Measurements from ENCODE around the gene ELF3. TPM values are rescaled to one million over a fixed set of nuclear protein-coding genes. Genes with fewer than 3 reads are reported as not detected.

The ELF3 gene
- total and polyA plus RNA-seq, 2 of the 8 experiments (the other 6 are each of a cell fraction or from before 2014, with no cell fraction given), result 17.3 to 25.0 TPM

GRCh38 chr1:201999625-202000238, 10.7 kb upstream of the ELF3 start:
- Histone ChIP-seq H4K20me1 (replicated peaks in 1 of 2; ENCODE audit: control insufficient read depth in 1 of 2, insufficient read depth in 2 of 2, low read length in 2 of 2) (peaks cover 0 to 3% of the 10 kb centered on the region in 2 experiments), H3K79me1 (ENCODE audit: low read depth, low read length) (0 out of 2 replicates have a peak, but pooled peaks cover 2% of the 10 kb centered on the region), H3K4ac (replicated peaks; ENCODE audit: insufficient read length, low read depth, low read length) (no peak overlapping the region), H3K27me3 (replicated peaks in 1 of 4; ENCODE audit: control insufficient read depth in 3 of 4, extremely low read depth in 1 of 4, insufficient read depth in 3 of 4, low read length in 3 of 4) (no peaks in the 10 kb centered on the region), H3K9me3 (ENCODE audit: insufficient read depth in 2 of 2, low read depth in 1 of 2, low read length in 1 of 2) (no peaks in the 10 kb centered on the region), H3K23me2 (ENCODE audit: low read depth, low read length) (no peaks in the 10 kb centered on the region), H2BK120ac (replicated peaks; ENCODE audit: low read depth, low read length) (no peak overlapping the region), H3K36me3 (ENCODE audit: control insufficient read depth in 2 of 4, insufficient read depth in 4 of 4, low read length in 3 of 4) (peaks cover 7 to 67% (median 44%) of the 10 kb centered on the region in 4 experiments), H2AK5ac (ENCODE audit: low read depth, low read length) (no peak overlapping the region), H3K56ac (replicated peaks; ENCODE audit: insufficient read length, low read depth, low read length) (no peak overlapping the region), H3K18ac (ENCODE audit: extremely low read depth, low read length) (no peak overlapping the region), H2BK12ac (ENCODE audit: low read depth, low read length) (no peak overlapping the region), H2BK5ac (ENCODE audit: low read depth, low read length) (no peak overlapping the region), H4K91ac (replicated peaks; ENCODE audit: insufficient read length, low read length) (no peak overlapping the region), H3K4me3 (ENCODE audit: extremely low read depth in 1 of 4, insufficient read depth in 2 of 4, low read depth in 3 of 4, low read length in 4 of 4) (no peak overlapping the region), H3K79me2 (ENCODE audit: control insufficient read depth in 1 of 2, insufficient read depth in 2 of 2, low read length in 2 of 2) (no peaks in the 10 kb centered on the region), H3K4me2 (ENCODE audit: insufficient read depth in 1 of 2, low read depth in 2 of 2, low read length in 2 of 2) (no peak overlapping the region), H3K14ac (ENCODE audit: insufficient read length) (no peak overlapping the region), H2AFZ (ENCODE audit: low read length) (no peak overlapping the region), H3K23ac (ENCODE audit: insufficient read length) (no peak overlapping the region), H4K8ac (ENCODE audit: extremely low read depth, insufficient read depth, low read length) (no peak overlapping the region), H3K27ac (ENCODE audit: low read depth, low read length) (no peak overlapping the region), H2BK15ac (ENCODE audit: low read length) (no peak overlapping the region), H4K5ac (ENCODE audit: insufficient read length, low read depth, low read length) (no peak overlapping the region), H3K4me1 (replicated peaks in 1 of 4; ENCODE audit: control insufficient read depth in 3 of 4, insufficient read depth in 4 of 4, low read length in 3 of 4) (no peaks in the 10 kb centered on the region), H2BK20ac (ENCODE audit: low read length) (no peak overlapping the region), H3K9ac (replicated peaks in 1 of 4; ENCODE audit: extremely low read depth in 1 of 4, low read depth in 3 of 4, low read length in 3 of 4) (no peak overlapping the region)
- FAIRE-seq, result peak; percentile 96
- ChIA-PET POLR2A (ENCODE audit: partially characterized antibody) (interaction anchor here (0.6 to 3.7 kb wide), 19 partner anchors 8 to 132 kb away, joined by 3 to 24 read pairs (median 3); partner anchors contain the start of genes ELF3, GPR37L1 and RNPEP), CTCF (ENCODE audit: partially characterized antibody) (interaction anchor here (0.6 to 27.9 kb wide), 66 partner anchors 10 to 995 kb away, joined by 3 to 1014 read pairs (median 4); partner anchors contain the start of genes ELF3, GPR37L1, IPO9 and LMOD1)
- no peak for DNase-seq (ENCODE audit: low read depth in 1 of 2, low spot score in 2 of 2)
- WGBS, 2 experiments (ENCODE audit: extremely low coverage in 1 of 2, insufficient coverage in 1 of 2, insufficient read length in 1 of 2, insufficient replicate concordance in 2 of 2, low coverage in 1 of 2, low lambda C conversion rate in 2 of 2, missing lambda C conversion rate in 1 of 2), result 77% methylated on average over 16 of the region's 16 CpGs; no CpG with 5 or more reads in 1 of the 2 experiments
- TF ChIP-seq CREB1 (IDR thresholded peaks at IDR 0.05) (0 out of 2 replicates have a peak, but pooled peaks have one; percentile 23), KDM4A (IDR thresholded peaks at IDR 0.05; ENCODE audit: low read depth, low read length, severe bottlenecking) (no peak), HDAC6 (IDR thresholded peaks at IDR 0.05; ENCODE audit: low read depth, low read length) (no peak), RAD21 (IDR thresholded peaks at IDR 0.05 in 1 of 2, conservative IDR thresholded peaks at IDR 0.05 in 1 of 2; ENCODE audit: low read depth in 2 of 2, low read length in 2 of 2) (peak; percentile 79 to 83), YY1 (IDR thresholded peaks at IDR 0.05; ENCODE audit: low read depth, low read length) (no peak), RXRA (IDR thresholded peaks at IDR 0.05; ENCODE audit: insufficient read depth, low read depth, low read length) (no peak), SIRT6 (IDR thresholded peaks at IDR 0.05; ENCODE audit: low read length) (no peak), EZH2 (IDR thresholded peaks at IDR 0.05; ENCODE audit: low read depth, low read length, severe bottlenecking) (no peak), POU5F1 (IDR thresholded peaks at IDR 0.05; ENCODE audit: low read depth, low read length) (no peak), CBX8 (IDR thresholded peaks at IDR 0.05; ENCODE audit: borderline replicate concordance, low read depth, low read length) (no peak), SIN3A (conservative IDR thresholded peaks at IDR 0.05 in 1 of 2, IDR thresholded peaks at IDR 0.05 in 1 of 2; ENCODE audit: low read depth in 1 of 2, low read length in 2 of 2) (0 out of 4 replicates have a peak, but pooled peaks of 1 of the 2 experiments have one; percentile 46), PHF8 (conservative IDR thresholded peaks at IDR 0.05; ENCODE audit: low read depth, low read length) (no peak)
